Tibial nerve (tissue), 4 donors: ENCODE results near the gene RETREG1. TPM values are rescaled to one million over a fixed set of nuclear protein-coding genes. Genes with fewer than 3 reads are reported as not detected.

ENCODE experiments used
- DNase-seq, 2 donors: peaks; one replicate each; pipeline ENCODE4 v3.0.0-alpha.2; 2019; ENCODE audit warnings: low spot score in 2 of 2
- H3K27ac ChIP-seq, 4 donors: fragments of 200-600 bp; sonication (generic) in 3 of 4; one replicate each; pipeline ENCODE4 v1.5.1; 2017 to 2019; ENCODE audit warnings: mild to moderate bottlenecking in 1 of 4
- H3K27me3 ChIP-seq, 2 donors: fragments of 200-600 bp; sonication (generic) in 1 of 2; one replicate each; pipeline versions ENCODE4 v1.5.1 to v1.6.0; 2017 to 2019
- H3K36me3 ChIP-seq, 3 donors: fragments of 200-600 bp; sonication (generic); one replicate each; pipeline ENCODE4 v1.5.1; 2018 to 2019
- H3K4me1 ChIP-seq, 4 donors: fragments of 200-600 bp; sonication (generic) in 3 of 4; one replicate each; pipeline ENCODE4 v1.5.1; 2017 to 2019
- H3K4me3 ChIP-seq, 4 donors: fragments of 200-600 bp; sonication (generic) in 3 of 4; one replicate each; pipeline ENCODE4 v1.5.1; 2017 to 2019; ENCODE audit warnings: mild to moderate bottlenecking in 1 of 4, moderate library complexity in 1 of 4
- H3K9me3 ChIP-seq, 4 donors: fragments of 200-600 bp; sonication (generic) in 3 of 4; one replicate each; pipeline ENCODE4 v1.5.1; 2017 to 2019
- CTCF ChIP-seq, 5 experiments: fragments of 200-600 bp in 3 of 5; fragments of 450-650 bp in 2 of 5; sonication (generic) in 3 of 5; IDR thresholded peaks; one replicate each; pipeline ENCODE4 v1.5.1; 2016 to 2019; ENCODE audit warnings: antibody characterized with exemption in 5 of 5, mild to moderate bottlenecking in 3 of 5, moderate library complexity in 2 of 5
- EP300 ChIP-seq, 2 donors: sonication (generic); formaldehyde crosslinking; IDR thresholded peaks; one replicate each; pipeline ENCODE4 v1.6.1; 2017; ENCODE audit warnings: antibody characterized with exemption in 2 of 2, mild to moderate bottlenecking in 1 of 2
- POLR2A ChIP-seq, 2 donors: fragments of 450-650 bp; IDR thresholded peaks; one replicate each; pipeline ENCODE4 v1.6.1; 2017; ENCODE audit warnings: antibody characterized with exemption in 2 of 2, mild to moderate bottlenecking in 2 of 2, moderate library complexity in 2 of 2
- WGBS, 2 donors: methylation state at CpG; one replicate each; pipeline ENCODE4 v1.1.5; 2018; 5-methylcytosine and 5-hydroxymethylcytosine counted together
- small RNA-seq: library from RNA; depleted of rRNA; stranded (forward); fragments of <200 nt; gene quantifications from one replicate; pipeline ENCODE3, GENCODE V24; 2016
- total RNA-seq, 4 donors: library from RNA; depleted of rRNA; stranded (reverse); fragments of >200 nt; gene quantifications; one replicate each; pipeline ENCODE4 v1.1.0, GENCODE V29; 2016

The RETREG1 gene
- total RNA-seq, 4 donors from 2014 or later, result 57.5 to 90.9 (median 77.0) TPM

- TF ChIP-seq EP300 (IDR thresholded peaks at IDR 0.05), result no peak
- TF ChIP-seq CTCF (IDR thresholded peaks at IDR 0.05), result no peak
- TF ChIP-seq POLR2A (IDR thresholded peaks at IDR 0.05), result no peak
- Histone ChIP-seq H3K27me3 (no peaks in the 10 kb centered on the region), H3K27ac (no peak overlapping the region), H3K4me3 (no peak overlapping the region), H3K36me3 (no peaks in the 10 kb centered on the region), H3K4me1 (no peaks in the 10 kb centered on the region), H3K9me3 (no peaks in the 10 kb centered on the region)
- 35 to 37% methylated on average over 11 of the region's 11 CpGs for WGBS, 2 donors
- no peak for DNase-seq
Measured at GRCh38 chr5:16427587-16427986, 189.2 kb downstream of the RETREG1 start.

Small RNA genes lying within 50 kb of the gene (small RNA-seq; reads per million reads assigned to genes)
- gene RF00019, result not detected

Other genes starting within 250 kb of the RETREG1 start
- 10 to 100 TPM; 16.6 to 26.4 (median 23.8) TPM for gene ZNF622, start 151.2 kb downstream of the RETREG1 start, total RNA-seq